HFFc6 (cell line): ENCODE results near the gene COL4A6. TPM values are rescaled to one million over a fixed set of nuclear protein-coding genes. Genes with fewer than 3 reads are reported as not detected.

Experiments used
- DNase-seq: peaks from one replicate; pipeline ENCODE4 v3.0.0-alpha.2; 2018
- H3K27ac Mint-ChIP-seq: 2 replicates; pipeline ENCODE4 v1.8.0; 2020; ENCODE audit warnings: mild to moderate bottlenecking, mixed read lengths
- H3K27me3 Mint-ChIP-seq: 2 replicates; pipeline ENCODE4 v1.8.0; 2021; ENCODE audit warnings: mild to moderate bottlenecking, moderate library complexity, mixed read lengths; ENCODE audit not compliant: insufficient read depth
- H3K36me3 Mint-ChIP-seq: 2 replicates; pipeline ENCODE4 v1.8.0; 2021; ENCODE audit warnings: low read depth, mixed read lengths
- H3K4me1 Mint-ChIP-seq: 2 replicates; pipeline ENCODE4 v1.8.0; 2020; ENCODE audit warnings: low read depth, mixed read lengths
- H3K4me3 Mint-ChIP-seq: 2 replicates; pipeline ENCODE4 v1.8.0; 2020; ENCODE audit warnings: mild to moderate bottlenecking, moderate library complexity, mixed read lengths
- H3K9me3 Mint-ChIP-seq: 2 replicates; pipeline ENCODE4 v1.8.0; 2020; ENCODE audit warnings: mild to moderate bottlenecking, mixed read lengths
- CTCF ChIP-seq: fragments of 200-600 bp; sonication (generic); IDR thresholded peaks from 2 replicates; pipeline ENCODE4 v1.5.0; 2021; ENCODE audit warnings: antibody characterized with exemption, mild to moderate bottlenecking
- total RNA-seq, 6 experiments: library from RNA; stranded (reverse); fragmentation: NEBNext Ultra II Directional; extraction: Animal tissue kit (Norgen Biotek cat#: 25700); gene quantifications; 2 replicates in 1 of 6; 3 replicates in 5 of 6; pipeline ENCODE4 v1.2.3, GENCODE V29; 2021

Gene COL4A6
- total RNA-seq, 6 experiments from 2014 or later, result 0.03 to 0.16 (median 0.11) TPM

- Mint-ChIP-seq H3K27me3 (peaks cover 6% of the 10 kb centered on the region; the same call in 1 of the 2 replicates), H3K27ac (peak overlapping the region; percentile 59), H3K4me1 (peaks cover 28% of the 10 kb centered on the region), H3K9me3 (no peaks in the 10 kb centered on the region), H3K4me3 (peak overlapping the region; percentile 93), H3K36me3 (no peaks in the 10 kb centered on the region)
- TF ChIP-seq CTCF, result no peak
- DNase-seq, result no peak
Measured at GRCh38 chrX:108439961-108440696, 1.9 kb upstream of the COL4A6 start.

GRCh38 chrX:108439426-108439942 lies 1.3 kb upstream of the COL4A6 start, which contains the start of gene COL4A5:
COL4A5 (plus strand) TSS chrX:108439838; CDS start chrX:108440126, 288 bp downstream.
- no peaks in the 10 kb centered on the region for H3K9me3 Mint-ChIP-seq
- H3K27ac Mint-ChIP-seq, result peak within 1 kb of the TSS; percentile 59
- H3K27me3 Mint-ChIP-seq, result peaks cover 6% of the 10 kb centered on the region; the same call in 1 of the 2 replicates
- H3K36me3 Mint-ChIP-seq, result no peaks in the 10 kb centered on the region
- DNase-seq, result peak; percentile 67
- TF ChIP-seq CTCF, result no peak
- peaks cover 28% of the 10 kb centered on the region for H3K4me1 Mint-ChIP-seq
- peak within 1 kb of the TSS; percentile 93 for H3K4me3 Mint-ChIP-seq

- H3K4me1 Mint-ChIP-seq, result peaks cover 28% of the 10 kb centered on the region
- TF ChIP-seq CTCF, result no peak
- no peaks in the 10 kb centered on the region for H3K9me3 Mint-ChIP-seq
- H3K27me3 Mint-ChIP-seq, result peaks cover 6% of the 10 kb centered on the region
- no peak overlapping the region for H3K27ac Mint-ChIP-seq
- no peaks in the 10 kb centered on the region for H3K36me3 Mint-ChIP-seq
- no peak for DNase-seq
- H3K4me3 Mint-ChIP-seq, result peak overlapping the region; percentile 80
Measured at GRCh38 chrX:108437349-108438109, 693 bp downstream of the COL4A6 start.

- H3K36me3 Mint-ChIP-seq, result no peaks in the 10 kb centered on the region
- DNase-seq, result no peak
- no peak for TF ChIP-seq CTCF
- no peak overlapping the region for H3K27ac Mint-ChIP-seq
- H3K4me3 Mint-ChIP-seq, result no peak overlapping the region
- no peaks in the 10 kb centered on the region for H3K9me3 Mint-ChIP-seq
- H3K4me1 Mint-ChIP-seq, result peaks cover 21% of the 10 kb centered on the region
- H3K27me3 Mint-ChIP-seq, result peaks cover 6% of the 10 kb centered on the region
Measured at GRCh38 chrX:108435261-108435660, 3.0 kb downstream of the COL4A6 start.

GRCh38 chrX:108426262-108426661 lies 12.0 kb downstream of the COL4A6 start:
- no peak overlapping the region for H3K27ac Mint-ChIP-seq
- no peaks in the 10 kb centered on the region for H3K4me1 Mint-ChIP-seq
- H3K27me3 Mint-ChIP-seq, result peaks cover 3% of the 10 kb centered on the region
- no peak for DNase-seq
- no peak overlapping the region for H3K4me3 Mint-ChIP-seq
- no peak for TF ChIP-seq CTCF
- H3K9me3 Mint-ChIP-seq, result no peaks in the 10 kb centered on the region
- no peaks in the 10 kb centered on the region for H3K36me3 Mint-ChIP-seq
